AG09309 (cell line): Measurements from ENCODE around the gene ARID5B.

Experiments used
- DNase-seq: peaks from one replicate; pipeline ENCODE4 v3.0.0-alpha.2; 2010; ENCODE audit warnings: low read depth
- H3K4me3 ChIP-seq: 2 replicates; pipeline ENCODE4 v1.5.1; 2011; ENCODE audit warnings: mild to moderate bottlenecking, low read depth, low read length, moderate library complexity; ENCODE audit not compliant: control insufficient read depth
- CTCF ChIP-seq: IDR thresholded peaks from 2 replicates; pipeline ENCODE4 v1.5.1; 2011; ENCODE audit warnings: mild to moderate bottlenecking, low read depth, low read length, inconsistent platforms; ENCODE audit not compliant: insufficient read depth, control insufficient read depth; ENCODE audit errors: missing control alignments

Gene ARID5B, protein sequence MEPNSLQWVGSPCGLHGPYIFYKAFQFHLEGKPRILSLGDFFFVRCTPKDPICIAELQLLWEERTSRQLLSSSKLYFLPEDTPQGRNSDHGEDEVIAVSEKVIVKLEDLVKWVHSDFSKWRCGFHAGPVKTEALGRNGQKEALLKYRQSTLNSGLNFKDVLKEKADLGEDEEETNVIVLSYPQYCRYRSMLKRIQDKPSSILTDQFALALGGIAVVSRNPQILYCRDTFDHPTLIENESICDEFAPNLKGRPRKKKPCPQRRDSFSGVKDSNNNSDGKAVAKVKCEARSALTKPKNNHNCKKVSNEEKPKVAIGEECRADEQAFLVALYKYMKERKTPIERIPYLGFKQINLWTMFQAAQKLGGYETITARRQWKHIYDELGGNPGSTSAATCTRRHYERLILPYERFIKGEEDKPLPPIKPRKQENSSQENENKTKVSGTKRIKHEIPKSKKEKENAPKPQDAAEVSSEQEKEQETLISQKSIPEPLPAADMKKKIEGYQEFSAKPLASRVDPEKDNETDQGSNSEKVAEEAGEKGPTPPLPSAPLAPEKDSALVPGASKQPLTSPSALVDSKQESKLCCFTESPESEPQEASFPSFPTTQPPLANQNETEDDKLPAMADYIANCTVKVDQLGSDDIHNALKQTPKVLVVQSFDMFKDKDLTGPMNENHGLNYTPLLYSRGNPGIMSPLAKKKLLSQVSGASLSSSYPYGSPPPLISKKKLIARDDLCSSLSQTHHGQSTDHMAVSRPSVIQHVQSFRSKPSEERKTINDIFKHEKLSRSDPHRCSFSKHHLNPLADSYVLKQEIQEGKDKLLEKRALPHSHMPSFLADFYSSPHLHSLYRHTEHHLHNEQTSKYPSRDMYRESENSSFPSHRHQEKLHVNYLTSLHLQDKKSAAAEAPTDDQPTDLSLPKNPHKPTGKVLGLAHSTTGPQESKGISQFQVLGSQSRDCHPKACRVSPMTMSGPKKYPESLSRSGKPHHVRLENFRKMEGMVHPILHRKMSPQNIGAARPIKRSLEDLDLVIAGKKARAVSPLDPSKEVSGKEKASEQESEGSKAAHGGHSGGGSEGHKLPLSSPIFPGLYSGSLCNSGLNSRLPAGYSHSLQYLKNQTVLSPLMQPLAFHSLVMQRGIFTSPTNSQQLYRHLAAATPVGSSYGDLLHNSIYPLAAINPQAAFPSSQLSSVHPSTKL

DNA sequence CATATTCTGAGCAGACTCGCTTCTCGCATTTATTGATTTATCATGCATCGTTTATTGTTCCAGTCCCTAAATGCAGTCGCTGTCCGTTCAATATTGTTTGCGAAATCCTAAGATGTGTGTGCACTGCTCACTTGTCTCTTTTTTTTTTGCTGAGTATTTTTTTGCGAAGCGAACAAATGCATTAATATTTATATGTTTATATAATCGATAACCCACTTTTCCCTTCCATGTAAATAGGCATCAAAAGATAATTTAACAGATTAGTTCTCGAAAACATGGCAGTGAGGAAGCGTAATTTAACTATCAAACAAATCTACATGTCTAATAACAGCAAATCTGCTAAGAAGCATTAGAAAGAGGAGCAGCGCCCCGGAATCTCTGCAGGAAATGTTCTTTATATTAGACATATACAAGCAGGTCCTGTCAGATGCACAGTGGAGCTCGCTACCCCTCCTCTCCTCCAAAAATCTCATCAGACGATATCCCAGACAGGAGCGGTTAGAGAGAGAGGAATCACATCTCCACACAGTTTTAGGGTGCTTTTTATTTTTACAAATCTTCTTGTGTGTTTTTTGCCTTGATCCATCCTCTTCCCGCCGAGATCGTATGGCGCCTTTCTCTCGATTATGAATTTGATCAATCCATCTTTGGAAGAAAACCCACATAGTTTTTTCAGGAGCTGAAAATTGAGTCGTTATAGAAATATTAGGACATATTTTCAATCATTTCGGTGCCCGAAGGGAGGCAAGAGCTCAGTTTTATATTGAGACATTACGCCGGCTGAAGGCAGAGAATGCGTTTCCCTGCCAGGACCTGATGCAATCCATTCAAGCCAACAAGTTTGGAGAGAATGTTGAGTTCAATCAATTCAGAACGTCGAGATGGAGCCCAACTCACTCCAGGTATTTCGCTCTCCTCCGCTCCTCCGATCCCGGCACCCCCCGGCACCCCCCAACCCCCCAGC is at the start of gene ARID5B:
Gene ARID5B (plus strand): TSS at position 871 of the 964 bp plus-strand sequence. CDS start 11 bp downstream, at position 882.
- no peak for TF ChIP-seq CTCF
- no peak for DNase-seq
- peak within 1 kb of the TSS; percentile 80 for H3K4me3 ChIP-seq

DNA sequence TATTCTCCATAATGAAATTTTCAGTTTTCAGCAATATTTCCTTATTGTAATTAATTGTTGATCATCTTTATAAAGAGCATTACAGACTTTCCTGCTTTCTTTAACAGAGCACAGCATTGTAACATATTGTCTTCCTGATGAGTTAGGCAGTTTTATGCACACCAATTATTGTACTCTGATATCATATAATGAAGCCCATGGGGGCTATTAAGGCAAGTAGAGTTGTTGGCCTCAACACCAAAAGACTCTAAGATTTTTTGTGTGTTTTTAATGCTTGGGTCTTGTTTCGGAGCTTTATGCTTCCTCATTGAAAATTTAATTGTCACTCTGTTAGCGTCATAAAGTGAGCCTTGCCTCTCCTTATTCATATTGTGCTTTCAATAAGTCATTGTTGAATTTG is 49.2 kb upstream of the ARID5B start:
- no peak overlapping the region for H3K4me3 ChIP-seq
- DNase-seq: no peak
- no peak for TF ChIP-seq CTCF

DNA sequence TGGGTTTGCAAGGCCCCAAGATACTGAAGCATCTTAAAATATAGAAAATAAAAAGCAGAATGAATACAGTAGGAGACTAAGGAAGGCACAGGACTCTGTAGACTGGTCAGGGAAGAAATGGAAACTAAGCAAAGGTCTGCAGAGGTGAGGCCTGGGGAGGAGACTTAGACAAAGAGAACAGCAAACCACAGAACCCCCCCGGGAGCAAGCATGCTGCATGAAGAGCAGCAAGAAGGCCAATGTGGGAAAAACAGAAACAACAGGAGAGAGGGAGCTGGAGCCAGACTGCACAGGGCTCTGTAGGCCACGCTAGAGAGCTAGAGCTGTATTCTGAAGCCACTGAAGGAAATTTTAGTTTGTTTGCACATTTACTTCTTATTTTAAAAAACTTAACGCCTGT is 45.7 kb upstream of the ARID5B start:
- TF ChIP-seq CTCF: no peak
- no peak for DNase-seq

GRCh38 chr10:61857746-61858145 is 43.8 kb upstream of the ARID5B start:
- no peak for TF ChIP-seq CTCF
- H3K4me3 ChIP-seq: no peak overlapping the region
- no peak for DNase-seq

More for the DNA sequence above, 45.7 kb upstream of the ARID5B start:
- no peak overlapping the region for H3K4me3 ChIP-seq

DNA sequence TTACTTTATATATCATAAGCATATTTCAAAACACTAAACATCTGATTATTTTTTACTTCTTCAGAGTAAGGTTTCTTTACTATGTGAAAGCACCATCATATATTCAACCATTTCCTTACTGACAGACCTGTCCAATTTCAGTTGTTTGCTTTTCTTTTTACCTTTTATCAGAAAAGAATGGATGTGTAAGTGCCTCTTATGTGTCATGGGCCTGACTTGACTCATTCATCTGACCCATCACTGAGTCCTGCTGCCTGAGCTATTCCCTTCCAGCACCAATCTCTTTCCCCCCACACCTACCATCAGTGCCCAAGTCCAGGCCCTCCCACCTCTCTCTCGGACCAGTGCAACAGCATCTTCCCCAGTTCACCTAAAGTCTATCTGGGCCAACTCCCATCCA is 41.7 kb upstream of the ARID5B start:
- DNase-seq: no peak
- no peak overlapping the region for H3K4me3 ChIP-seq
- no peak for TF ChIP-seq CTCF
